GM13977 (cell line): ENCODE measurements around the gene PGGHG.
A peak's percentile ranks its signal among the peaks of the same experiment; 100 is the strongest.
"Not testable (repeated sequence)": the region's sequence is repeated elsewhere in the genome, so short reads cannot be mapped to it uniquely, and the experiment has no call there.

ENCODE experiments used
- DNase-seq: peaks from one replicate; pipeline ENCODE4 v3.0.0; 2012; ENCODE audit warnings: low spot score
- in situ Hi-C: fragments of 300-500 bp; cut with MboI; formaldehyde crosslinking; loops from one replicate; pipeline ENCODE4 v1.12.0; 2022; ENCODE audit warnings: low sequenced_read_pairs, low pct_unique_long_range_greater_than_20kb, mixed read lengths, inconsistent platforms; ENCODE audit not compliant: unreplicated experiment
- TF ChIP-seq, protein P1 (sequence below): IDR thresholded peaks from 2 replicates; pipeline ENCODE4 v1.5.1; 2012; ENCODE audit warnings: mild to moderate bottlenecking, control low read depth; ENCODE audit not compliant: insufficient read depth; ENCODE audit errors: extremely low read depth, missing control alignments

The PGGHG gene

DNA sequence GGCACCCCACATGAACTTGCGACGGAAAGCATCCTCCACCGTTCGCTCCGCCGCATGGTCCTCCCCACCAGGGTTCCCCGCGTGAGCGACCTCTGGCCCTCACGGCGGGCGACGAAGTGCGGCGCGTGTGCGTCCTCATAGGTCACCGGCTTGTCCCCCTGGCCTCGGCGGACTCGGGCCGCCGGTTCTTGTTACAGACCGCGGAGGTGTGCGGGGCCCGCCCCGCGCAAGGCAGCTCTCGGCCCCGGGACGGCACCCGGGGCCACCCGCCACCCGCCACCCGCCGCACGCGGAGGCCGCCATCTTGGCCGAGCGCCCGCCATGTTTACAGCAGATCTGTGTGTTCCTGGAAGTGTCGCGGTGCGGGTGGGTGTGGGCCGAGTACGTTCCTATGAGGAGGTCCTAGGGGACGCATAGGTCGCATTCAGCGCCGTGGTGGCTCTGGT, 15.2 kb downstream of the PGGHG start:
- in situ Hi-C loops, result loop anchor here (10.0 kb wide), 1 partner anchor 51 kb away; no protein-coding TSS in a partner anchor
- no peak for DNase-seq
- TF ChIP-seq, protein P1, sequence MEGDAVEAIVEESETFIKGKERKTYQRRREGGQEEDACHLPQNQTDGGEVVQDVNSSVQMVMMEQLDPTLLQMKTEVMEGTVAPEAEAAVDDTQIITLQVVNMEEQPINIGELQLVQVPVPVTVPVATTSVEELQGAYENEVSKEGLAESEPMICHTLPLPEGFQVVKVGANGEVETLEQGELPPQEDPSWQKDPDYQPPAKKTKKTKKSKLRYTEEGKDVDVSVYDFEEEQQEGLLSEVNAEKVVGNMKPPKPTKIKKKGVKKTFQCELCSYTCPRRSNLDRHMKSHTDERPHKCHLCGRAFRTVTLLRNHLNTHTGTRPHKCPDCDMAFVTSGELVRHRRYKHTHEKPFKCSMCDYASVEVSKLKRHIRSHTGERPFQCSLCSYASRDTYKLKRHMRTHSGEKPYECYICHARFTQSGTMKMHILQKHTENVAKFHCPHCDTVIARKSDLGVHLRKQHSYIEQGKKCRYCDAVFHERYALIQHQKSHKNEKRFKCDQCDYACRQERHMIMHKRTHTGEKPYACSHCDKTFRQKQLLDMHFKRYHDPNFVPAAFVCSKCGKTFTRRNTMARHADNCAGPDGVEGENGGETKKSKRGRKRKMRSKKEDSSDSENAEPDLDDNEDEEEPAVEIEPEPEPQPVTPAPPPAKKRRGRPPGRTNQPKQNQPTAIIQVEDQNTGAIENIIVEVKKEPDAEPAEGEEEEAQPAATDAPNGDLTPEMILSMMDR, result no peak

DNA sequence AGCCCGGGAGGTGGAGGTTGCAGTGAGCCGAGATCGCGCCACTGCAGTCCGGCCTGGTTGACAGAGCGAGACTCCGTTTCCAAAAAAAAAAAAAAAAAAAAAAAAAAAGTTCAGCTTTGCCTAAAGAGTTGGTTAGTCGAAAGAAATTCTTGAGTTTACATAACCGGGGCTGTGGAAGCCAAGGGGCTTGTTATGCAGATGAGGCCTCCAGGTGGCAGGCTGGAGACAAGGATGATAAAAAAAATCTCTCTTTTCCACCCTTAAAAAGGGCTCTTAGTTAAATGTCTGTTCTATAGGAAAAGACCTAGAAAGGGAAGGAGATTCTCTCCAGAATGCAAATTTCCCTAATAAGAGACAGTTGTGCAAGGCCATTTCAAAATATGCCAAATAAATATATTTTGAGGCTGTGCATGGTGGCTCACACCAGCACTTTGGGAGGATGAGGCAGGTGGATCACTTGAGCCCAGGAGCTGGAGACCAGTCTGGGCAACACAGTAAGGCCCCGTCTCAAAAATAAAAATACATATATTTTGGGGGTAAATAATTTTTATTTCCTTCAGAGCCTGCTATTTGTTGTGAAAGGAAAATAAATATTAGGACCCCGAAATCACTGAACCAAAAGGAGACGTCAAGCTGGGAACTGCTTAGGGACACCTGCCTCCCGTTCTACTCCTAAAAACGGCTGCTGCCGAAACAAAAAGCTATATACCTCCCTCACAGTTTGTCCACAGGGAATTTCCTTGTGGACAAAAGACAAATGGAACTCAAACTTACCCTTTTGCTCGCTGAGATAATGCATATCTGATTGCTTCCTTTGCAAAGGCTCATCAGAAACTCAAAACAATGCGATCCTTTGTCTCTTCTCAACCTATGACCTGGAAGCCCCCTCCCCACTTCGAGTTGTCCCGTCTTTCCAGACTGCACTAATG, 16.3 kb downstream of the PGGHG start:
- TF ChIP-seq, protein P1, result peak; percentile 67
- in situ Hi-C loops, result loop anchor here (10.0 kb wide), 1 partner anchor 50 kb away; no protein-coding TSS in a partner anchor
- DNase-seq, result peak; percentile 85

DNA sequence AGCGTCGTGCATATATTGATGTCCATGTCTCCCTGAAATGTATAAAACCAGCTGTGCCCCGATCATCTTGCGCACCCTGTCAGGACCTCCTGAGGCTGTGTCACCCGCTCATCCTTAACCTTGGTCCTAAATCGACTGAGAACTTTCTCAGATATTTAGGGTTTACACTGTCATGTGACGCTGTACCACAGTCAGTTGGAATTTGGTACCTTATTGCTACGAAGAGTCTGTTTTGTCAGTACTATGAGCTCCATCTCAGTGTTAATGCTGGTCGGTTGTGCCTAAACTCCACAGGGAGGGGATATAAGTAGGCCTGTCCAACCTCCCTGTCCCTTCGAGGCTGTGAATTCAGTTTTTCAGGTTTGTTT, 16.9 kb downstream of the PGGHG start:
- DNase-seq, result no peak
- TF ChIP-seq, protein P1, result no peak
- in situ Hi-C loops, result loop anchor here (10.0 kb wide), 1 partner anchor 49 kb away; no protein-coding TSS in a partner anchor

DNA sequence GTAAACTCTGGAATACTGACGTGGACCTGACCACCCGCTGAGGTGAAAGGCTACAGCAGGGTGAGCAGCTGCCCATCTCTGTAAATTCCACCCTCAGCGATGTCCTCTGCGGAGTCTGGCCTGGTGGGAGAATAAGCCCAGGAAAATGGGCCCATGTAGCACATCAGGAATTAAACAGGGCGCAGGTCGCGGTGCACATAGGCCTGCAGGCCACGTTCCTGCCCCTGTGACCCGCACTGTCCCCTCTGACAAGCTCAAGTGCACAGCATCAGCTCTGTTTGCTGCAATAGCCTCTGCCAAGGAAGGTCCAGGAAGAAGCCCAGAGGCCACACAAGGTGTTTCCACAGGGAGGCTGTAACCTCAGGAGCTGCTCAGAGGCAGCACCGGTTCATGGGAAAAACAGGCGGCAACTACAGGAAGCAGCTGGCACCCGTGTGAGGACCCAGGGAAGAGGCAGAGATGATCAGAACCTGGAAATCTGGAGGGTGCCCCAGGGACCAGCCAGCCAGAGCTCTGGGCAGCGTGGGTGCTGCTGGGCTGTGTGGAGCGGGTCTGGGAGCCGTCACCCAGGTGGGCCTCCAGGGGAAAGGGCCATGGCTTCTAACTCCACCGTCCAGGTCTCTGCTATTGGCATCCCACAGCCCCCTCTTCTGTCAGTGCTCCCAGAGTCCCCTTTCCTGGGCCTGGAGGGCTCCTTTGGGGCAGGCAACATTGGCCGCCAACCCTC, 17.9 kb downstream of the PGGHG start:
- in situ Hi-C loops, result loop anchor here (10.0 kb wide), 1 partner anchor 48 kb away; no protein-coding TSS in a partner anchor

DNA sequence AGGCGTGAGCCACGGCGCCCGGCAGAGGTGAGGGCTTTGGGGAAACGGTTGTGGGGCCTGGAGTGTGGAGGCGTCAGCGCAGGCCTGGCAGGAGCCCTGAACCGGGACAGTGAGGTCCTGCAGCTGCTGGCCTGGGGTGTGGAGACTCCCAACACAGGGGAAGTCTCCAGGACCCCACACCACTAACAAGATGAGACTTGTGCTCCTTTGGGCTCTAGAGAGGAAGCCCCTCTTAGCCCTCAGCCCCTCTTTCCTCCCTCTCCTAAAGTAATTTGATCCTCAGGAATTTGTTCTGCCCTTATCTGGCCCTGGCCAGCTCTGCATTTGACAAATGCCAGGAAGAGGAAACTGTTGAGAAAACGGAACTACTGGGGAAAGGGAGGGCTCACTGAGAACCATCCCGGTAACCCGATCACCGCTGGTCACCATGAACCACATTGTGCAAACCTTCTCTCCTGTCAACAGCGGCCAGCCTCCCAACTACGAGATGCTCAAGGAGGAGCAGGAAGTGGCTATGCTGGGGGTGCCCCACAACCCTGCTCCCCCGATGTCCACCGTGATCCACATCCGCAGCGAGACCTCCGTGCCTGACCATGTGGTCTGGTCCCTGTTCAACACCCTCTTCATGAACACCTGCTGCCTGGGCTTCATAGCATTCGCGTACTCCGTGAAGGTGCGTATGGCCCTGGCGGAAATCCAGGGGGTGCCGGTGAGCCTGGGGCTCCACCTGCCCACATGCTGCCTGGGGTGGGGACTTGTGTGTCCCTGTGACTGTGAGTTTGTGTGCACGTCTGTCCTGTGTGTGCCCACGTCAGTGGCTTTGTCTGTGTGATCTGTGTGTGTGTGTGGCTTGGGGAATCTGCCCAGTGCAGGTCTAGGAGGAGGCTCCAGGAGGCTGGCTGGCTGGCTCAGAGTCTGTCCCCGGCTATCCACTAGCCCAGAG, 19.1 kb downstream of the PGGHG start, which contains the start of gene IFITM2:
IFITM2 (plus strand) TSS at position 51 of the 943 bp plus-strand sequence; CDS start at position 428, 377 bp downstream.
- not testable (repeated sequence) for DNase-seq
- in situ Hi-C loops, result loop anchor here (10.0 kb wide), 1 partner anchor 47 kb away; no protein-coding TSS in a partner anchor

More for the DNA sequence above, 17.9 kb downstream of the PGGHG start:
- no peak for DNase-seq
- TF ChIP-seq, protein P1, result no peak

DNA sequence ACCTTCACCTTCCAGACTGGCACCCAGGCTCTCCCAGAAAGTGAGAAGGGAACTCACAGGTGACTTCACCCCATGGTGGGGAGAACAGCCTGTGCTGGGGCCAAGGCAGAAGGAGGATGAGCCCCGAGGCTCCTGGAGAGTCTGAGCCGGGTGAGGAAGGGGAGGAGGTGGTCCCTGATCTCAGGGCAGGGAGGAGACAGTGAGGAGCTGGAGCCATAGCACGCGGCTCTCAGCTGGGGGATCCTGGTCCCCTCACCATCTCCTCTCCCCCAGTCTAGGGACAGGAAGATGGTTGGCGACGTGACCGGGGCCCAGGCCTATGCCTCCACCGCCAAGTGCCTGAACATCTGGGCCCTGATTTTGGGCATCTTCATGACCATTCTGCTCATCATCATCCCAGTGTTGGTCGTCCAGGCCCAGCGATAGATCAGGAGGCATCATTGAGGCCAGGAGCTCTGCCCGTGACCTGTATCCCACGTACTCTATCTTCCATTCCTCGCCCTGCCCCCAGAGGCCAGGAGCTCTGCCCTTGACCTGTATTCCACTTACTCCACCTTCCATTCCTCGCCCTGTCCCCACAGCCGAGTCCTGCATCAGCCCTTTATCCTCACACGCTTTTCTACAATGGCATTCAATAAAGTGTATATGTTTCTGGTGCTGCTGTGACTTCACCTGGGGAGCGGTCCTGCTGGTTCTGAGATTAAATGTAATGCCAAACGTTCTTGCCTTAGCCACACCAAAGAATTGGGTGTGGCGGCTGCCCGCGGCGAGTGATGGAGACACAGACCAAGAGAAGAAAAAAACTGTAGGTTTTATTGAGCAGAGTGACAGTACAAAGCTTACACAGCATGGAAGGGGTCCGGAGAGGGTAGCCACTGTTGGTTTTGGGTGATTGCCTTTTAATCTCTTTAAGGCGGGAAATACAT, 20.1 kb downstream of the PGGHG start:
- in situ Hi-C loops, result loop anchor here (10.0 kb wide), 1 partner anchor 46 kb away; no protein-coding TSS in a partner anchor
- DNase-seq, result not testable (repeated sequence)

DNA sequence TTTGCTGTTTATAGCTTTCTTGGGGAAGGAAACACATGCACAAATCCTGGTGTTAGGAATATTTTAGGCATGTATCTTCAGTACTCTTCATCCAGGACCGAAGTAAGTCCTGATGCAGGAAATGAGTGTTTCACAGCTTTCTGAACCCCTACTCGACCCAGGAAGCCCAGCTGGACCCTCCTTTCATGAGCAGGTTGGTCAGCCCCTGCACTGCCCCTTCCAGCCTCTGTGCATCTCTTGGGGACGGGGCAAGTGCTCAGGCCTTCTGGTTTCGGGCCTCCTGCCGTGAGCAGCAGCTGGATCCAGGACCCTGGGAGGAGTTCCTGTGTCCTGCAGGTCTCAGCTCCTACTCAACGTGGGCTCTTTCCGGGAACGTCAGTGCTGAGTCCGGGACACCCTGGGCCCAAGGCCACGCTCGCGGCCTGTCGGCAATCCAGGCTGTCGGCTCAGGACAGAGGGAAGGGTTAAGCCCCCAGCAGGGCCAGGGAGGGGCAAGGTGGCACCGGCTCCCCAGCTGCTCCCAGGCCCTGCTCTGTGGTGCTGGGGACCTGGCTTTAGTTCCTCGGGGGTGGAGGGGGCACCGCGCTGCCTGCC, 21.1 kb downstream of the PGGHG start:
- not testable (repeated sequence) for DNase-seq
- in situ Hi-C loops, result loop anchor here (10.0 kb wide), 1 partner anchor 45 kb away; no protein-coding TSS in a partner anchor

DNA sequence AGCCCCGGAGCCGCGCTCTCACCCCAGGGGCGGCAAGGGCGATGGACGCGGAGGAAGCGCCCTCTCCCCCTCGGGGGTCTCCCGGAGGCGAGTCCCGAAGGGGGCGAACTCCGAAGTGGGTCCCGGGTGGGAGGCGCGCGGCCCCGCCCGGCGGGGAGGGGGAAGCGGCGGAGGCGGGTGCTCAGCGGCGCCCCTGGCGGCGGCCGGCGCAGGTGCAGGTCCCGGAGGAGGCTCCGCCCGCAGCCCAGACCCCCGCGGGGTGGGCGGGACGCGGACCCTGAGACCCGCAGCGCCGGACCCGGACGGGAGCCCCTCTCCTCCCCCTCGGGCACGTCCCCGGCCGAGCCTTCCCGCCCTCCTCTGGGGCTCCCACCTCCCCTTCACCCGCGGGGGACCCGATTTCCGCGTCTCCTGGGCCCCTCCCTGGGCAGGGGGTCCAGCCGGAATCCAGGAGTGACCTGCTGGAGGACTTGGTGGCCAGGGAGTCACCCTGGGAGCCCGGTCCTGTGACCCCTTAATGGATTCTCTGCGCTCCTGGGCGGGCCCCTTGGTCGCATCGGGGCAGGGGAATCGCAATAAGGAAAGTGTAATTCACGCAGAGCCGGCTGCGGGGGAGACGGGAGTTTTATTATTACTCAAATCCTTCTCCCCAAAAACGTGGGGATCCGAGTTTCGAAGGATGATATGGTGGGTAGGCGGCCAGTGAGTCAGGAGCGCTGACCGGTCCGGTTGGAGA, 22.3 kb downstream of the PGGHG start:
- DNase-seq, in situ Hi-C loops: not testable (repeated sequence)
